ENCODE measurements around the gene GLP1R. TPM values are rescaled to one million over a fixed set of nuclear protein-coding genes. Genes with fewer than 3 reads are reported as not detected.

Gene GLP1R
- polyA plus RNA-seq, 1 donor from 2014 or later: 0.06 TPM

GRCh38 chr6:39072830-39073229 is 24.2 kb downstream of the GLP1R start:
- TF ChIP-seq, protein P1, sequence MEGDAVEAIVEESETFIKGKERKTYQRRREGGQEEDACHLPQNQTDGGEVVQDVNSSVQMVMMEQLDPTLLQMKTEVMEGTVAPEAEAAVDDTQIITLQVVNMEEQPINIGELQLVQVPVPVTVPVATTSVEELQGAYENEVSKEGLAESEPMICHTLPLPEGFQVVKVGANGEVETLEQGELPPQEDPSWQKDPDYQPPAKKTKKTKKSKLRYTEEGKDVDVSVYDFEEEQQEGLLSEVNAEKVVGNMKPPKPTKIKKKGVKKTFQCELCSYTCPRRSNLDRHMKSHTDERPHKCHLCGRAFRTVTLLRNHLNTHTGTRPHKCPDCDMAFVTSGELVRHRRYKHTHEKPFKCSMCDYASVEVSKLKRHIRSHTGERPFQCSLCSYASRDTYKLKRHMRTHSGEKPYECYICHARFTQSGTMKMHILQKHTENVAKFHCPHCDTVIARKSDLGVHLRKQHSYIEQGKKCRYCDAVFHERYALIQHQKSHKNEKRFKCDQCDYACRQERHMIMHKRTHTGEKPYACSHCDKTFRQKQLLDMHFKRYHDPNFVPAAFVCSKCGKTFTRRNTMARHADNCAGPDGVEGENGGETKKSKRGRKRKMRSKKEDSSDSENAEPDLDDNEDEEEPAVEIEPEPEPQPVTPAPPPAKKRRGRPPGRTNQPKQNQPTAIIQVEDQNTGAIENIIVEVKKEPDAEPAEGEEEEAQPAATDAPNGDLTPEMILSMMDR (IDR thresholded peaks at IDR 0.05; ENCODE audit: poor library complexity, severe bottlenecking): no peak
- TF ChIP-seq EP300 (conservative IDR thresholded peaks at IDR 0.05; ENCODE audit: poor library complexity, severe bottlenecking) (no peak), EZH2 (IDR thresholded peaks at IDR 0.05; ENCODE audit: borderline replicate concordance, insufficient read depth, low read length, poor library complexity, severe bottlenecking) (no peak), POLR2AphosphoS5 (IDR thresholded peaks at IDR 0.05) (no peak), RAD21 (conservative IDR thresholded peaks at IDR 0.05) (no peak), MXI1 (conservative IDR thresholded peaks at IDR 0.05; ENCODE audit: poor library complexity, severe bottlenecking) (no peak), TAF1 (IDR thresholded peaks at IDR 0.05; ENCODE audit: low read depth) (no peak), SMC3 (conservative IDR thresholded peaks at IDR 0.05; ENCODE audit: poor library complexity) (no peak), REST (IDR thresholded peaks at IDR 0.05; ENCODE audit: borderline replicate concordance) (no peak)
- Histone ChIP-seq H3K9me2 (ENCODE audit: insufficient read depth, low read length) (no peaks in the 10 kb centered on the region), H3K27me3 (ENCODE audit: insufficient read depth, low read depth, low read length) (no peaks in the 10 kb centered on the region), H3K36me3 (ENCODE audit: insufficient read depth, low read length) (no peaks in the 10 kb centered on the region), H3K27ac (ENCODE audit: low read length) (no peak overlapping the region), H3K79me2 (replicated peaks; ENCODE audit: insufficient read depth, low read length) (no peaks in the 10 kb centered on the region), H3K9ac (ENCODE audit: low read length) (no peak overlapping the region), H3K4me2 (ENCODE audit: low read length) (no peak overlapping the region), H3K4me3 (ENCODE audit: low read length) (no peak overlapping the region), H4K20me1 (ENCODE audit: insufficient read depth) (no peaks in the 10 kb centered on the region), H3K9me3 (ENCODE audit: low read length) (peaks cover 5% of the 10 kb centered on the region), H2AFZ (ENCODE audit: low read depth, low read length) (no peak overlapping the region), H3F3A (ENCODE audit: insufficient read depth, low read length, poor library complexity, severe bottlenecking) (no peaks in the 10 kb centered on the region)

DNA sequence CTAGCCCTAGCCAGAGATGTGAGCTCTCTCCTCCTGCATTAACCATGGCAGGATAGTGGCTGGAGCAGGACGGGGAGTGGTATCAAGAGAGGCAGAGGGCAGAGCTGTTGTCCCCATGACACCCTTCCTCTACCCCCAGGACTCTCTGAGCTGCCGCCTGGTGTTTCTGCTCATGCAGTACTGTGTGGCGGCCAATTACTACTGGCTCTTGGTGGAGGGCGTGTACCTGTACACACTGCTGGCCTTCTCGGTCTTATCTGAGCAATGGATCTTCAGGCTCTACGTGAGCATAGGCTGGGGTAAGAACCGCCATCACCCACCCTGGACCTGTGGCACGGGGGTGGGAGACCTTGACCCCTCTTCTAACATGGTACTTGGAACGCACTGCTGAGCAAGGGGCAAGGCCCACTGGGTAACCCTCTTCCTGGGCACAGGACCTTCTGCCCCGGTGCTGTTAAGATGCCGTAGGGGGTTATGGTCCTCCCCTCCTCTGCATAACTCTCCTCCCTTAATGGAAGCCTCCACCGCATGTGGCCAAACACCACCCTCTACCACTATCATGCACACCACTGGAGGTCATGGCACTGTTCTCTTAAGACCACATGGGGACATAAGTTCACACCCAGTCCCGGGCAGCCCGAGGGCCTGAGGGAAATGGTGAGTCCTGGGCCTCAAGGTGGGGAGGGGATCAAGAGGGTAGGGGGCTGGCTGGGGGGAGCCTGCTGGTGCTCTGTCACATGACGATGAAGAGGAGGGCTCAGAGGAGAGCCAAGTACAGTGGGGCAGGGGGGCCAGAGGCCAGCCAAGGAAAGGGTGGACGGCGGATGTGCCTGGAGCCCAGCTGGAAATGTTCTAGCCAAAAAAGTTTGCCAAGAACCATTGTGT is 25.1 kb downstream of the GLP1R start:
- no peaks in the 10 kb centered on the region for H3K36me3 ChIP-seq (ENCODE audit: insufficient read depth, low read length)
- no peak overlapping the region for H3K27ac ChIP-seq (ENCODE audit: low read length)
- no peak overlapping the region for H3K4me3 ChIP-seq (ENCODE audit: low read length)
- no peak overlapping the region for H3K4me2 ChIP-seq (ENCODE audit: low read length)
- TF ChIP-seq SMC3 (conservative IDR thresholded peaks at IDR 0.05; ENCODE audit: poor library complexity) (no peak), EZH2 (IDR thresholded peaks at IDR 0.05; ENCODE audit: borderline replicate concordance, insufficient read depth, low read length, poor library complexity, severe bottlenecking) (no peak), REST (IDR thresholded peaks at IDR 0.05; ENCODE audit: borderline replicate concordance) (no peak), RAD21 (conservative IDR thresholded peaks at IDR 0.05) (no peak), MXI1 (conservative IDR thresholded peaks at IDR 0.05; ENCODE audit: poor library complexity, severe bottlenecking) (no peak), TAF1 (IDR thresholded peaks at IDR 0.05; ENCODE audit: low read depth) (no peak), EP300 (conservative IDR thresholded peaks at IDR 0.05; ENCODE audit: poor library complexity, severe bottlenecking) (no peak), POLR2AphosphoS5 (IDR thresholded peaks at IDR 0.05) (no peak)
- TF ChIP-seq, protein P1 (IDR thresholded peaks at IDR 0.05; ENCODE audit: poor library complexity, severe bottlenecking): no peak
- no peaks in the 10 kb centered on the region for H3K27me3 ChIP-seq (ENCODE audit: insufficient read depth, low read depth, low read length)
- H2AFZ ChIP-seq (ENCODE audit: low read depth, low read length): no peak overlapping the region
- no peaks in the 10 kb centered on the region for H4K20me1 ChIP-seq (ENCODE audit: insufficient read depth)
- H3K9ac ChIP-seq (ENCODE audit: low read length): no peak overlapping the region
- no peaks in the 10 kb centered on the region for H3F3A ChIP-seq (ENCODE audit: insufficient read depth, low read length, poor library complexity, severe bottlenecking)
- H3K79me2 ChIP-seq (replicated peaks; ENCODE audit: insufficient read depth, low read length): no peaks in the 10 kb centered on the region
- no peaks in the 10 kb centered on the region for H3K9me2 ChIP-seq (ENCODE audit: insufficient read depth, low read length)
- peaks cover 5% of the 10 kb centered on the region for H3K9me3 ChIP-seq (ENCODE audit: low read length)

All from neural cell (in vitro differentiated cells).